SK-N-SH treated with all-trans-retinoic acid at 6 μM for 48 hours (cell line): ENCODE measurements around the gene STARD3.

ENCODE experiments used
- ATAC-seq: fragments of 200-7000 bp; cut with Tn5 transposase; 3 replicates; pipeline ENCODE4 v1.9.1; 2020; ENCODE audit warnings: mild to moderate bottlenecking, moderate library complexity
- ARNTL ChIP-seq: fragments of 450-650 bp; formaldehyde crosslinking; IDR thresholded peaks from 2 replicates; pipeline ENCODE4 v1.5.0; 2020; ENCODE audit warnings: low read depth, mild to moderate bottlenecking, moderate library complexity, borderline replicate concordance
- BACH2 ChIP-seq: fragments of 250-450 bp; sonication (Bioruptor Pico); IDR thresholded peaks from 2 replicates; pipeline ENCODE4 v1.9.0; 2021; ENCODE audit warnings: mild to moderate bottlenecking, borderline replicate concordance
- CSDC2 ChIP-seq: fragments of 250-450 bp; sonication (Bioruptor Pico); IDR thresholded peaks from 2 replicates; pipeline ENCODE4 v1.5.0; 2020; ENCODE audit warnings: mild to moderate bottlenecking, moderate library complexity
- CSRNP3 ChIP-seq: fragments of 250-450 bp; sonication (Bioruptor Pico); IDR thresholded peaks from 2 replicates; pipeline ENCODE4 v1.5.1; 2021; ENCODE audit warnings: mild to moderate bottlenecking, moderate library complexity
- ESRRG ChIP-seq: fragments of 250-450 bp; sonication (Bioruptor Pico); IDR thresholded peaks from 2 replicates; pipeline ENCODE4 v1.6.1; 2021; ENCODE audit warnings: mild to moderate bottlenecking
- GLIS3 ChIP-seq: fragments of 250-450 bp; sonication (Bioruptor Pico); IDR thresholded peaks from 2 replicates; pipeline ENCODE4 v1.5.0; 2020; ENCODE audit warnings: mild to moderate bottlenecking, moderate library complexity
- ISL1 ChIP-seq: fragments of 250-450 bp; sonication (Bioruptor Pico); IDR thresholded peaks from 2 replicates; pipeline ENCODE4 v2.1.2; 2022; ENCODE audit warnings: mild to moderate bottlenecking, moderate library complexity
- OSR1 ChIP-seq: fragments of 250-450 bp; sonication (Bioruptor Pico); IDR thresholded peaks from 2 replicates; pipeline ENCODE4 v1.8.0; 2022; ENCODE audit warnings: moderate library complexity, mild to moderate bottlenecking, inconsistent platforms
- PATZ1 ChIP-seq: fragments of 250-450 bp; sonication (Bioruptor Pico); IDR thresholded peaks from 2 replicates; pipeline ENCODE4 v1.8.0; 2020; ENCODE audit warnings: mild to moderate bottlenecking, moderate library complexity, borderline replicate concordance
- POU6F1 ChIP-seq: fragments of 250-450 bp; sonication (Bioruptor Pico); IDR thresholded peaks from 2 replicates; pipeline ENCODE4 v1.8.0; 2021; ENCODE audit warnings: low read depth, mild to moderate bottlenecking, moderate library complexity, borderline replicate concordance
- PPARA ChIP-seq: fragments of 250-450 bp; sonication (Bioruptor Pico); IDR thresholded peaks from 2 replicates; pipeline ENCODE4 v1.5.0; 2020; ENCODE audit warnings: mild to moderate bottlenecking, borderline replicate concordance
- RARB ChIP-seq: fragments of 250-450 bp; sonication (Bioruptor Pico); IDR thresholded peaks from 2 replicates; pipeline ENCODE4 v1.8.0; 2021; ENCODE audit warnings: mild to moderate bottlenecking, moderate library complexity
- SNAI2 ChIP-seq: fragments of 250-450 bp; sonication (Bioruptor Pico); IDR thresholded peaks from 2 replicates; pipeline ENCODE4 v1.5.0; 2020; ENCODE audit warnings: mild to moderate bottlenecking, moderate library complexity
- TCF4 ChIP-seq: fragments of 250-450 bp; sonication (Bioruptor Pico); IDR thresholded peaks from 2 replicates; pipeline ENCODE4 v1.8.0; 2021; ENCODE audit warnings: mild to moderate bottlenecking, moderate library complexity, borderline replicate concordance
- TOX ChIP-seq: fragments of 250-450 bp; sonication (Bioruptor Pico); IDR thresholded peaks from 2 replicates; pipeline ENCODE4 v1.8.0; 2021; ENCODE audit warnings: mild to moderate bottlenecking, moderate library complexity, borderline replicate concordance
- TSHZ2 ChIP-seq: fragments of 250-450 bp; sonication (Bioruptor Pico); IDR thresholded peaks from 2 replicates; pipeline ENCODE4 v1.5.0; 2020; ENCODE audit warnings: mild to moderate bottlenecking, moderate library complexity
- ZC3H10 ChIP-seq: fragments of 250-450 bp; sonication (Bioruptor Pico); IDR thresholded peaks from 2 replicates; pipeline ENCODE4 v1.5.1; 2021; ENCODE audit warnings: mild to moderate bottlenecking, moderate library complexity
- ZFP3 ChIP-seq: fragments of 250-450 bp; sonication (Bioruptor Pico); IDR thresholded peaks from 2 replicates; pipeline ENCODE4 v1.5.0; 2020; ENCODE audit warnings: mild to moderate bottlenecking, moderate library complexity
- ZFP30 ChIP-seq: fragments of 450-650 bp; formaldehyde crosslinking; IDR thresholded peaks from 2 replicates; pipeline ENCODE4 v1.5.0; 2022; ENCODE audit warnings: mild to moderate bottlenecking, moderate library complexity
- ZNF565 ChIP-seq: fragments of 450-650 bp; formaldehyde crosslinking; conservative IDR thresholded peaks from 2 replicates; pipeline ENCODE4 v1.5.0; 2020; ENCODE audit warnings: low read depth, mild to moderate bottlenecking, moderate library complexity
- ZNF70 ChIP-seq: fragments of 450-650 bp; formaldehyde crosslinking; IDR thresholded peaks from 2 replicates; pipeline ENCODE4 v1.5.0; 2020; ENCODE audit warnings: mild to moderate bottlenecking, moderate library complexity

STARD3 gene

DNA sequence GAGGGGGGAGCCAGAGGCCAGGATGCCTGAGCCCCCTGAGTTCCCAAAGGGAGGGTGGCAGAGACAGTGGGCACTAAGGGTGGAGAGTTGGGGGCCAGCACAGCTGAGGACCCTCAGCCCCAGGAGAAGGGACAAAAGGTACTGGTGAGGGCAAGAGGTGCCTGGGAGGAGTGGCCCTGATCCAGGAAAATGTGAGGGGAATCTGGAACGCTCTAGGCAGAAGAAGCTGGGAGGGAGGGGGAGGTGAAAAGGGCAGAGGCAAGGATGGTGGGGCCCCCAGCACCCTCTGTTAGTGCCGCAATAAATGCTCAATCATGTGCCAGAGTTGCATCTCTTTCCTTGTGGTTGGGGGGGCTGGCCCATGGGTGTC is 29.3 kb downstream of the STARD3 start:
- TF ChIP-seq ARNTL (CRISPR knock-in tag): no peak
- no peak for TF ChIP-seq TSHZ2 (CRISPR knock-in tag)
- no peak for TF ChIP-seq ZFP30 (CRISPR knock-in tag)
- no peak for TF ChIP-seq ZFP3 (CRISPR knock-in tag)
- no peak for TF ChIP-seq BACH2 (CRISPR knock-in tag)
- TF ChIP-seq GLIS3 (CRISPR knock-in tag): no peak
- no peak for TF ChIP-seq CSDC2
- no peak for TF ChIP-seq ISL1 (CRISPR knock-in tag)
- TF ChIP-seq ZNF565 (CRISPR knock-in tag): no peak
- TF ChIP-seq ESRRG (CRISPR knock-in tag): no peak
- no peak for TF ChIP-seq TCF4 (CRISPR knock-in tag)
- no peak for TF ChIP-seq PPARA (CRISPR knock-in tag)
- TF ChIP-seq POU6F1 (CRISPR knock-in tag): no peak
- ATAC-seq: no peak

GRCh38 chr17:39666601-39667261 is 29.8 kb downstream of the STARD3 start:
- peak; percentile 3; the same call in 1 of the 3 replicates for ATAC-seq
- TF ChIP-seq SNAI2 (CRISPR knock-in tag) (no peak), ESRRG (CRISPR knock-in tag) (no peak), RARB (CRISPR knock-in tag) (no peak), ISL1 (CRISPR knock-in tag) (no peak), GLIS3 (CRISPR knock-in tag) (no peak), PPARA (CRISPR knock-in tag) (no peak), BACH2 (CRISPR knock-in tag) (no peak), POU6F1 (CRISPR knock-in tag) (no peak), TSHZ2 (CRISPR knock-in tag) (no peak), TCF4 (CRISPR knock-in tag) (no peak), TOX (CRISPR knock-in tag) (no peak), OSR1 (CRISPR knock-in tag) (no peak), ARNTL (CRISPR knock-in tag) (no peak), ZFP3 (CRISPR knock-in tag) (no peak), CSRNP3 (CRISPR knock-in tag) (no peak), CSDC2 (no peak), ZNF70 (CRISPR knock-in tag) (no peak), ZC3H10 (CRISPR knock-in tag) (no peak), ZNF565 (CRISPR knock-in tag) (no peak), PATZ1 (no peak)
